ENCODE data around the gene RPP40. TPM values are rescaled to one million over a fixed set of nuclear protein-coding genes. Genes with fewer than 3 reads are reported as not detected.

RPP40 gene
- total and polyA plus RNA-seq, 2 of the 8 experiments (the other 6 are each of a cell fraction or from before 2014, with no cell fraction given), result 7.0 to 15.7 TPM

- H3K56ac ChIP-seq (replicated peaks; ENCODE audit: insufficient read length, low read depth, low read length), result no peak overlapping the region
- H2AFZ ChIP-seq (ENCODE audit: low read length), result no peak overlapping the region
- WGBS, 2 experiments (ENCODE audit: extremely low coverage in 1 of 2, insufficient coverage in 1 of 2, insufficient read length in 1 of 2, insufficient replicate concordance in 2 of 2, low coverage in 1 of 2, low lambda C conversion rate in 2 of 2, missing lambda C conversion rate in 1 of 2), result 77% methylated on average over 3 of the region's 3 CpGs; no CpG with 5 or more reads in 1 of the 2 experiments
- H3K27ac ChIP-seq (ENCODE audit: low read depth, low read length), result no peak overlapping the region
- H2BK120ac ChIP-seq (replicated peaks; ENCODE audit: low read depth, low read length), result no peak overlapping the region
- H3K36me3 ChIP-seq (ENCODE audit: control insufficient read depth in 2 of 4, insufficient read depth in 4 of 4, low read length in 3 of 4), result no peaks in the 10 kb centered on the region
- no peak overlapping the region for H3K4me3 ChIP-seq (ENCODE audit: extremely low read depth in 1 of 4, insufficient read depth in 2 of 4, low read depth in 3 of 4, low read length in 4 of 4)
- H4K5ac ChIP-seq (ENCODE audit: insufficient read length, low read depth, low read length), result no peak overlapping the region
- no peak overlapping the region for H3K4ac ChIP-seq (replicated peaks; ENCODE audit: insufficient read length, low read depth, low read length)
- H2BK12ac ChIP-seq (ENCODE audit: low read depth, low read length), result no peak overlapping the region
- no peak overlapping the region for H2BK5ac ChIP-seq (ENCODE audit: low read depth, low read length)
- no peak for DNase-seq (ENCODE audit: low read depth in 1 of 2, low spot score in 2 of 2)
- H4K8ac ChIP-seq (ENCODE audit: extremely low read depth, insufficient read depth, low read length), result no peak overlapping the region
- no peaks in the 10 kb centered on the region for H3K79me2 ChIP-seq (ENCODE audit: control insufficient read depth in 1 of 2, insufficient read depth in 2 of 2, low read length in 2 of 2)
- no peak overlapping the region for H2BK15ac ChIP-seq (ENCODE audit: low read length)
- no peaks in the 10 kb centered on the region for H3K79me1 ChIP-seq (ENCODE audit: low read depth, low read length)
- no peak overlapping the region for H4K91ac ChIP-seq (replicated peaks; ENCODE audit: insufficient read length, low read length)
- no peak overlapping the region for H3K9ac ChIP-seq (replicated peaks in 1 of 4; ENCODE audit: extremely low read depth in 1 of 4, low read depth in 3 of 4, low read length in 3 of 4)
- ChIA-PET CTCF (ENCODE audit: partially characterized antibody) (no interaction called here), POLR2A (ENCODE audit: partially characterized antibody) (no interaction called here)
- peaks cover under 1 to 3% (median 1%) of the 10 kb centered on the region in 4 experiments; a peak in 6 of 7 replicates for H3K4me1 ChIP-seq (replicated peaks in 1 of 4; ENCODE audit: control insufficient read depth in 3 of 4, insufficient read depth in 4 of 4, low read length in 3 of 4)
- no peak overlapping the region for H3K18ac ChIP-seq (ENCODE audit: extremely low read depth, low read length)
- no peak overlapping the region for H3K23ac ChIP-seq (ENCODE audit: insufficient read length)
- no peak overlapping the region for H3K4me2 ChIP-seq (ENCODE audit: insufficient read depth in 1 of 2, low read depth in 2 of 2, low read length in 2 of 2)
- H3K23me2 ChIP-seq (ENCODE audit: low read depth, low read length), result no peaks in the 10 kb centered on the region
- H3K14ac ChIP-seq (ENCODE audit: insufficient read length), result no peak overlapping the region
- no peak for TF ChIP-seq CTBP2 (IDR thresholded peaks at IDR 0.05; ENCODE audit: borderline replicate concordance, insufficient read depth, insufficient read length, low read length)
- TF ChIP-seq POLR2A (IDR thresholded peaks at IDR 0.05; ENCODE audit: control extremely low read depth in 1 of 2, low read depth in 2 of 2, low read length in 2 of 2), result no peak
- TF ChIP-seq PHF8 (conservative IDR thresholded peaks at IDR 0.05; ENCODE audit: low read depth, low read length), result no peak
- no peak for TF ChIP-seq RNF2 (IDR thresholded peaks at IDR 0.05; ENCODE audit: borderline replicate concordance, low read depth, low read length, missing control alignments, poor library complexity, severe bottlenecking)
- TF ChIP-seq ZNF274 (IDR thresholded peaks at IDR 0.05; ENCODE audit: borderline replicate concordance, extremely low read depth, low read length), result no peak
- no peak for TF ChIP-seq NRF1 (IDR thresholded peaks at IDR 0.05; ENCODE audit: low read depth, low read length)
- no peak for TF ChIP-seq SAP30 (IDR thresholded peaks at IDR 0.05; ENCODE audit: insufficient read depth, insufficient replicate concordance, low read length)
- TF ChIP-seq SP2 (IDR thresholded peaks at IDR 0.05; ENCODE audit: low read length), result no peak
- H3K27me3 ChIP-seq (replicated peaks in 1 of 4; ENCODE audit: control insufficient read depth in 3 of 4, extremely low read depth in 1 of 4, insufficient read depth in 3 of 4, low read length in 3 of 4), result no peaks in the 10 kb centered on the region
- H2BK20ac ChIP-seq (ENCODE audit: low read length), result no peak overlapping the region
- H3K9me3 ChIP-seq (ENCODE audit: insufficient read depth in 2 of 2, low read depth in 1 of 2, low read length in 1 of 2), result peaks cover 4% of the 10 kb centered on the region in 2 experiments; a peak in 1 of 4 replicates
- H4K20me1 ChIP-seq (replicated peaks in 1 of 2; ENCODE audit: control insufficient read depth in 1 of 2, insufficient read depth in 2 of 2, low read length in 2 of 2), result no peaks in the 10 kb centered on the region
- H2AK5ac ChIP-seq (ENCODE audit: low read depth, low read length), result no peak overlapping the region
- FAIRE-seq, result no peak
These were observed 24.4 kb downstream of the RPP40 start for GRCh38 chr6:4979426-4979825.
